ENCODE results near the gene CCDC152. TPM values are rescaled to one million over a fixed set of nuclear protein-coding genes. Genes with fewer than 3 reads are reported as not detected.
"Not testable (repeated sequence)": the region's sequence is repeated elsewhere in the genome, so short reads cannot be mapped to it uniquely, and the experiment has no call there.

Gene CCDC152
- total RNA-seq, 1 donor from 2014 or later: 1.4 TPM

DNA sequence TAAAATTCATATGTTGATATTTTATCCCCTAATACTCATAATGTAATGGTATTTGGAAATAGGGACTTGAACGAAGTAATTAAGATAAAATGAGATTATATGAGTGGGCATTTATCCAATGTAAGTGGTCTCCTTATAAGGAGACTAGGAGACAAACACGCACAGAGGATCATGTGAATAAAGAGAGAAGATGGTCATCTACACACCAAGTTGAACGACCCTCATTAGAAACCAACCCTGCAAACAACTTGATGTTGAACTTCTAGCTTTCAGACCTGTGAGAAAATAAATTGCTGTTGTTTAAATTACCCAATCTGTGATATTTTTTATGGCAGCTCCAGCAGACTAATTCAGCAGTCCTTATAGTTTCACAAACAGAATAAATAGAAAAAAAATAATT is 82.6 kb downstream of the CCDC152 start:
- ATAC-seq: no peak
- DNase-seq (ENCODE audit: missing footprints): no peak
- intact Hi-C loops (cut with DNase I): no loop called here

DNA sequence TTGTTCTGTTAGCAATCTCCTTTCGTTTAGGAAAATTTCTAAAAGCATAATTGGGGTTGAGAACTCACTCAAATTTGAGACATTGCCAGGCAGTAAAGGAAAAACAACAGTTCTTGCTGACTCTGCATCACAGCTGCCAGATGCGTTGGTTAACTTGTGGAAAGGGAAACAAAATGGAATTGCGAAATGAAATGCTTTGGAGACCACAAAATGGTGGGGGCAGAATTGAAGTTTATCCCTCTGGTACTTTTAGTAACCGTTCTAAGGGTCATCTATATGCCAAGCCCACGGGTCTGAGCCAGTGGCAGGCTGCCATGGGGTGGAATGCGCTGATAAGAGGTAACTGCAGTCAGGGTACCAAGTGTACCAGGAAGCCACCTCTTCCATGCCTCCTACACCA is 83.7 kb downstream of the CCDC152 start:
- intact Hi-C loops (cut with DNase I): loop anchor here (2.0 kb wide), 1 partner anchor 29 kb away; the partner anchor contains the start of gene SELENOP
- DNase-seq (ENCODE audit: missing footprints): peak; percentile 76
- peak; percentile 75 for ATAC-seq

DNA sequence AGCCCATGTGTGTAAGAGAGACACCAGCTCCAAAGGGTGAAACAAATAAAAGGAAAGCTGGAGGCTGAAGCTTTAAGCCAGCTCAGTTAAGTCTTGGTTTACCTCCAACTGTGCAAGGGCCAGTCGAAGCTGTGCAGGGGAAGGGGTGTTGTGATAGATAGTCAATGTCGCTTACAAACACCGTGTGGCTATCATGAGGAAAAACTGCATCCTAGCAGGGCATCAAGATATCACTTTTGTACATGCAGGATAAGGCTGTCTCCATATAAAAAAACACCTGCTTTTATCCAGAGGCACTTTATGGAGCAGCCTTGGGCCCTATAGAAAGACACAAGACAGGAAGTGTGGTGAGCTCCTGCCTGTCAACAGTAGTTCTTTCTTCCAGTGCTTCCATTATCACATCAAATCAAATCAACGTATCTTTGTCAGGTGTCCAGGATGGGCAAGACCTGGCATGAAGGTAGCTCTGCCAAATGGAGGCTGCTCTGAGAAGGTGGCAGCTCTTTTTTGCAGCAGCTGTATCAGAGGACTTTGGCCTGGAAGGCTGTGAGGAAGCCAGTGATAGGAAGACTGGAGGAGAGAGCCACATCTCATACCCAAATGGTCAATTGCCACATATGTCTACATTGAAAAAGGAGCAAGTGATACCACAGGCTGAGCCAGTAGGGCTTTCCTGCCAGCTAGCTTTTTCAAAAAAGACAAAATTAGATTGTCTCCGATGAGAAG is 84.4 kb downstream of the CCDC152 start:
- DNase-seq (ENCODE audit: missing footprints) (no peak), ATAC-seq (no peak)
- intact Hi-C loops (cut with DNase I): loop anchor here (2.0 kb wide), 1 partner anchor 30 kb away; the partner anchor contains the start of gene SELENOP

DNA sequence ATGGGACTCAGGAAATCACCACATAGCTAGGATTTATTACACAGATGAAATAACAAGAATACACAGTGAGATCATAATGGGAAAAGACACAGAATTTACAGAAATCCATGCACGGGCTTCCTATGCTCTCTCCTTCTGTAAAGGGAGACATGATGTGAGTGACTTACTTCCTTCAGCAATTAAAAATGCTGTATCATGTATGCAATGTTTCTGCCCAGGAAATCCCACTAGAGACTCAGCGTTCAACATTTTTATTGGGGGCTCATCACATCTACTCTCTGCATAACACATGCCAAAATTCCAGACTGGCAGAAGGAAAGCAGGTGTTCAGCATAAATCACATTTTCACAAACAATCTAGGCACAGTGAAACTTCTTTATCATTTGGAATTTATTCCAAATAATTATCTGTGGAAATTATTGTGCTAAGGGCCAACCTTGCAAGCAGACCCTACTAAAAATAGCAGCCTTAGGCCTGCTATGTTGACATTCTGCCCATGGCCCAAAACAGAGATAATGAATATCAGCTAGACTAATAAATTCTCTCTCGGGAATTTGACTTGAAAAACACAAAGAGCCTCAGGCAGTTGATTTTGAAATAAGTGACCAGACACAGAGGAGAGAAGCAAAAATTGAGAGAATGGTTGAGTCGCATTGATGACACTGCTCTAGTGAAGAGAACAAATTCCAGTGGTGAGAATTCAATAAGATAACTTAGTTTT is 86.5 kb downstream of the CCDC152 start:
- DNase-seq (ENCODE audit: missing footprints) (no peak), ATAC-seq (peak; percentile 80)
- intact Hi-C loops (cut with DNase I): no loop called here

DNA sequence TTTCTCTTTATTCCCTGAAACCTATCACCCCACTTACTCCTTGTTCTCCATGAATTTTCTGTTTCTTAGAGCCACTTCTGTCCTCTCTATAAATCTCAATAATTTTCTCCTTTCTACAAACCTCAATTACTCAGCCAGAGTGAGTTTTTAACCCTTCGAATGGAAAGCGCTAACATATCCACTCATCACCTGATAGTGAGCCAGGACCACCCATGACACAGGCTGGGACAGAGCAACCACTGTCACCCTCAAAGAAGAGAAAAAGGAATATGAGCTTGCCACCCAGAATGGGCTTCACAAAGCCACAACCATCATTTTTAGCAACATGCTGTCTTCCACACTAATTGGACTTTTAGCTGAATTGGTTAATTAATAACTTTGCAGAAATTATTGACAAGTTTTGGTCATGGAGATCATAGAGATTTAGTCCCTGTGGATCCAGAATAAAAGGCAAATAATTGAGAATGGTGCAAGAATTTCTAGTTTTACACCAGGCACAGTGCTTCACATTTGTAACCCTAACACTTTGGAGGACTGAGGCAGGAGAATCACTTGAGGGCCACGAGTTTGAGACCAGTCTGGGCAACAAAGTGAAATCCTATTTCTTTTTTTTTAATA is 87.2 kb downstream of the CCDC152 start:
- DNase-seq (ENCODE audit: missing footprints): no peak
- intact Hi-C loops (cut with DNase I): no loop called here
- ATAC-seq: no peak

DNA sequence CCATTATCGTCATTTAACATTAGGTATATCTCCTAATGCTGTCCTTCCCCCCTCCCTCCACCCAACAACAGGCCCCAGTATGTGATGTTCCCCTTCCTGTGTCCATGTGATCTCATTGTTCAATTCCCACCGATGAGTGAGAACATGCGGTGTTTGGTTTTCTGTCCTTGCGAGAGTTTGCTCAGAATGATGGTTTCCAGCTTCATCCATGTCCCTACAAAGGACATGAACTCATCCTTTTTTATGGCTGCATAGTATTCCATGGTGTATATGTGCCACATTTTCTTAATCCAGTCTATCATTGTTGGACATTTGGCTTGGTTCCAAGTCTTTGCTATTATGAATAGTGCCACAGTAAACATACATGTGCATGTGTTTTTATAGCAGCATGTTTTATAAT is 87.8 kb downstream of the CCDC152 start:
- DNase-seq (ENCODE audit: missing footprints); intact Hi-C loops (cut with DNase I); ATAC-seq: not testable (repeated sequence)

DNA sequence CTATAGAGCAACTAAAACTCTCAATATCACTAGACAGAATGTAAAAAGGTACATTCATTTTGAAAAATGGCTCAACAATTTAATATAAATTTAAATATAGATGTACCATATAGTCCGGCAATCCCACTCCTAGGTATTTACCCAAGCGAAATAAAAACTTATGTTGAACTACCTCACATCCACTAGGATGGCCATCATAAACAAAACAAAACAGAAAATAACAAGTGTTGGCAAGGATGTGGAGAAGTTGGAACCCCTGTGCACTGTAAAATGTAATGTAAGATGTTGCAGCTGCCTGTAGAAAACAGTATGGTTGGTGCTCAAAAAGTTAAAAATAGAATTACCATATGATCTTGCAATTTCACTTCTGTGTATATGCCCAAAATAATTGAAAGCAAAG is 91.9 kb downstream of the CCDC152 start:
- intact Hi-C loops (cut with DNase I): no loop called here
- DNase-seq (ENCODE audit: missing footprints) (no peak), ATAC-seq (no peak)

DNA sequence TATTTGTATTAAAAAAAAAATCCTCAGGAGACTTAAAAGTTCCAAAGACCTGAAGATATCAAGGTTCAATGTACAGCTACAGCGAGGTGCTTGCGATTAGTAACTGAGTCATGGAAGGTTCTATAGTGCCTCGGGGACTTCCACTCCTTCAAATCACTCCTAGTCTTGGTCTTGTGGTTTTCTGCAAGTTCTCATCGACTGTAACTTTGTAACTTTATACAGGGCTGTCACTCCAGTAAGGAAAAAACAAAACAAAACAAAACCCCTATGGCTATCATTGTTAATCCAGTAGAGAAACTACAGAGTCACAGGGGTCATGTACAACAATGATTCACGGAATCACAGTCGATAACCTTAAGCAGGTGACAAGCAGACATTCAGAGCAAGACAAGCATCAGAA is 94.9 kb downstream of the CCDC152 start:
- ATAC-seq: no peak
- DNase-seq (ENCODE audit: missing footprints): no peak
- intact Hi-C loops (cut with DNase I): no loop called here

Other genes starting within 250 kb of the CCDC152 start
- 284 TPM for gene SELENOP, start 55.1 kb downstream of the CCDC152 start, total RNA-seq